Measurements from ENCODE around the gene CRYGD. TPM values are rescaled to one million over a fixed set of nuclear protein-coding genes. Genes with fewer than 3 reads are reported as not detected.

Gene CRYGD
- total RNA-seq, 1 experiment from 2014 or later = not detected

DNA sequence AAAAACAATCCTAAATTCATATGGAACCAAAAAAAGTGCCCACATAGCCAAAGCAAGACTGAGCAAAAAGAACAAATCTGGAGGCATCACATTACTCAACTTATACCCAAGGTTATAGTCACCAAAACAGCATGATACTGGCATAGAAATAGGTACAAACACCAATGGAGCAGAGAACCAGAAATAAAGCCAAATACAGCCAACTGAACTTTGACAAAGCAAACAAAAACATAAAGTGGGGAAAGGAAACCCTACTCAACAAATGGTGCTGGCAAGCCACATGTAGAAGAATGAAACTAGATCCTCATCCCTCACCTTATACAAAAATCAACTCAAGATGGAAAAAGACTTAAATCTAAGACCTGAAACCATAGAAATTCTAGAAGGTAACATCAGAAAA lies 40.5 kb downstream of the CRYGD start:
- DNase-seq (ENCODE audit: low spot score) = no peak

DNA sequence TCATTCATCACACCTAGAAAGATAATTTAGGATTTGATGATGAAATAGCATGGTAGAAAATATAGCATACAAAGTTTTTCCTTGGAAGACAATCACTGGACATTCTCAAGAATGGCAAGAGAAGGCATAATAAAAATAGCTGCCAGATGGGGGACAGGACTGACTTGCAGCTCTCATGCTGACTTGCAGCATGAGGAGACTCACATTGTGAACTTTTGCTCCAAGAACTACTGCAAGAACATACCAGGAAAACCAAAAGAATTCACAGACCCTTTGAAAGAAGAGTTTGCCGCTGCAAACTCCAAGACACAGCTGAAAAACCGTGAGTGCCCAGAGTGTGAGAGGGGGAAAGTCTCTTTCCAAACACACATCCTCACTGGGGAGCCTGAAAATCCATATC lies 47.0 kb downstream of the CRYGD start:
- no peak for DNase-seq (ENCODE audit: low spot score)

DNA sequence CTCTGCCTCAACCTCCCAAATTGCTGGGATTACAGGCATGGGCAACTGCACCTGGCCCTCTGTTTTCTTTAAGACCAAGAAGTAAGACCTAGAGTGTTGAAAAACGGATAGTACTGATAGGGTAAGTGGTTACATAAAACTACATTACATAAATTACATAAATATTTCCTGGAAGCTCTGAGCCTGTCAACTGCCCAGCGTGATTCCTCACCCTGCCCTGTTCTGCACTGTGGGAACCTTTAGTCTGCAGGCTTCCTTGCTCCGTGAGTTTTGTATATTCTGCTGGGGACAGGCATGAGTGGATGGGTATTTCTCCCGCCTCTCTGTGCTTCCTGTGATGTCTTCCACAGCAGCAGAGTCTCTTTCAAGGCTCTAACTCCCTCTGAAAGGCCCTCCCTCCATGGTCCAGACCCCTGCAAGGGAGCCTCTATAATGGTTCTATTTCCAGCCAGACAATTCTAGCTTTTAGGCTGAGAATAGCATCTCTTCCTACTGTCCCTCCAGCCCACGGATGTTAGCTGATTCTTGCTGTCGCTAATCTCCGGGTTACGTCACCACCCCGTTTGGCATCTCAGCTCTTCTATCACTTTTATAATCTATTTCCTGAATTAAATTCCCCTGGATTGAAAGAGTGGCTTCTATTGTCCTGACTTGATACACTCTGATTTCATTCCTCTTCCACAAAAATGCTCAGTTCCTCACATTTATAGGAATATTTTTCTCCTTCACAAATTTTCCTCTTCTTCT lies 49.5 kb downstream of the CRYGD start:
- DNase-seq (ENCODE audit: low spot score) = no peak

DNA sequence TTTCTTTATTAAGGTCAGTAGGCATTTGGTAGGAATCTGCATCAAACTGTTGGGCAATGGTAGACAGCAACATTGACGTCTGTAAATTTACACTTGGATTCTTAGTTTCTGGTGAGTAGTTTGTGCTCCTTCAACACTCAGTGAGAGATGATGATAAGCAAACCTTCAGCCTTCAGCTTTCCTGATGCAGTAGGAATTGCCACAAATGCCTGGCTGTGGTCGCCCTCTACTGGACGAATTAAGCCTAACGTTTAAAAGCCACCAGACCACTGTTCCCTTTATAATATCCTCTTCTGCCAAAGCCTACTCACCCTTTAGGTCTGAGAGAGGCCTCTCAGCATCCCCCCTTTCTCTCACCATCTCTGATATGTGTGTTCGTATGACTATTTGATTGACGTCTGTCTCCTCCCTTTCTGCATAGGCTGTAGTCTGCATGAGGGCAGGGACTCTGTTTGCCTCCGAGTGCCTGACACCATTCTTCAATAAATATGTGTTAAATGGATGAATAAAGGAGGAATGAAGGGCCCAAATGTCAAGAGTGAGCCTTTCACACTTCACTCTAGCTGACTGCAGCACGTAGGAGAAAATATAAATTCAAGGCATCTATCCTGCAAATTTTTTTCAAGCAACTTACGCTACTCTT lies 52.0 kb downstream of the CRYGD start:
- peak; percentile 58 for DNase-seq (ENCODE audit: low spot score)

Other genes with a start within 250 kb of the CRYGD start
- 2.2 and 2.8 TPM in 2 replicates for gene PLEKHM3, start 99.0 kb downstream of the CRYGD start, total RNA-seq (2014; rRNA removed; shearing (Covaris generic))
- not detected in 2 replicates for gene CRYGC, start 5.3 kb upstream of the CRYGD start, total RNA-seq (2014; rRNA removed; shearing (Covaris generic))
- not detected in 2 replicates for gene CRYGB, start 21.6 kb upstream of the CRYGD start, total RNA-seq (2014; rRNA removed; shearing (Covaris generic))
- gene CRYGA, start 39.1 kb upstream of the CRYGD start, total RNA-seq (2014; rRNA removed; shearing (Covaris generic)) = not detected in 2 replicates
- not detected in 2 replicates for gene C2orf80, start 65.5 kb upstream of the CRYGD start, total RNA-seq (2014; rRNA removed; shearing (Covaris generic))
- gene IDH1, start 130.5 kb upstream of the CRYGD start, total RNA-seq (2014; rRNA removed; shearing (Covaris generic)) = 230 and 259 TPM in 2 replicates
- 11.8 and 16.0 TPM in 2 replicates for gene PIKFYVE, start 141.7 kb upstream of the CRYGD start, total RNA-seq (2014; rRNA removed; shearing (Covaris generic))